Suppressor macrophage treated with lipopolysaccharide for 4 hours (primary cell): ENCODE measurements around the gene ZNF878.

Experiments
- DNase-seq: peaks from one replicate; pipeline ENCODE4 v3.0.0-alpha.2; 2020

The ZNF878 gene

GRCh38 chr19:12034620-12035019, 18.1 kb downstream of the ZNF878 start:
- DNase-seq = no peak

GRCh38 chr19:12034198-12034597, 18.6 kb downstream of the ZNF878 start:
- no peak for DNase-seq

- no peak for DNase-seq
Observed at GRCh38 chr19:12015753-12016116, 37.0 kb downstream of the ZNF878 start.

- DNase-seq = no peak
Observed at GRCh38 chr19:12015015-12015752, 37.6 kb downstream of the ZNF878 start.

GRCh38 chr19:12000152-12000981, 52.4 kb downstream of the ZNF878 start:
- no peak for DNase-seq

GRCh38 chr19:11995174-11995573, 57.6 kb downstream of the ZNF878 start:
- no peak for DNase-seq
